ENCODE measurements around the gene LSG1.

DNA sequence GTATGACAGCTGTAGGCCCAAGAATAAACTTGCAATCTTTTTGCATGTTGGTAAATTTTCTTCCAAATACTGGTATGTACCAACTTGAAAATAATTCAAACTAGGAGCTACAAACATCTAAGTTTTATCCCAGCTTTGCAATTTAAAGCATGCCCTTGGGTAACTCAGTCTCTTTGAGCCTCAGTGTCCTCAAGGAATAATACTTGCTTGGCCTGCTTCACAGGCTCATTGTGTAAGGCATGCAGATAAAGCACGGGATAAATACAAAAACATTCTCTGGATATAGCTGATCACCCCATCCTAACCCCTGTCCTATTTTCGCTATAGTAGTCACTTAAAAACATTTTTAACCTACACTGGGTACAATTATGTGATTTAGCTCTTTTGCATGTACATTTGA is 29.2 kb downstream of the LSG1 start:
- TF ChIP-seq, protein P1, sequence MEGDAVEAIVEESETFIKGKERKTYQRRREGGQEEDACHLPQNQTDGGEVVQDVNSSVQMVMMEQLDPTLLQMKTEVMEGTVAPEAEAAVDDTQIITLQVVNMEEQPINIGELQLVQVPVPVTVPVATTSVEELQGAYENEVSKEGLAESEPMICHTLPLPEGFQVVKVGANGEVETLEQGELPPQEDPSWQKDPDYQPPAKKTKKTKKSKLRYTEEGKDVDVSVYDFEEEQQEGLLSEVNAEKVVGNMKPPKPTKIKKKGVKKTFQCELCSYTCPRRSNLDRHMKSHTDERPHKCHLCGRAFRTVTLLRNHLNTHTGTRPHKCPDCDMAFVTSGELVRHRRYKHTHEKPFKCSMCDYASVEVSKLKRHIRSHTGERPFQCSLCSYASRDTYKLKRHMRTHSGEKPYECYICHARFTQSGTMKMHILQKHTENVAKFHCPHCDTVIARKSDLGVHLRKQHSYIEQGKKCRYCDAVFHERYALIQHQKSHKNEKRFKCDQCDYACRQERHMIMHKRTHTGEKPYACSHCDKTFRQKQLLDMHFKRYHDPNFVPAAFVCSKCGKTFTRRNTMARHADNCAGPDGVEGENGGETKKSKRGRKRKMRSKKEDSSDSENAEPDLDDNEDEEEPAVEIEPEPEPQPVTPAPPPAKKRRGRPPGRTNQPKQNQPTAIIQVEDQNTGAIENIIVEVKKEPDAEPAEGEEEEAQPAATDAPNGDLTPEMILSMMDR (conservative IDR thresholded peaks at IDR 0.05; ENCODE audit: low read length), result no peak
- no peak for TF ChIP-seq EZH2phosphoT487 (IDR thresholded peaks at IDR 0.05; ENCODE audit: borderline replicate concordance)

Data from Loucy (cell line).